ENCODE data around the gene CARD10. TPM values are rescaled to one million over a fixed set of nuclear protein-coding genes. Genes with fewer than 3 reads are reported as not detected.

CARD10 gene
- total and polyA plus RNA-seq, 2 of the 13 experiments (the other 11 are each of a cell fraction or from before 2014, with no cell fraction given): 35.2 to 55.8 TPM

DNA sequence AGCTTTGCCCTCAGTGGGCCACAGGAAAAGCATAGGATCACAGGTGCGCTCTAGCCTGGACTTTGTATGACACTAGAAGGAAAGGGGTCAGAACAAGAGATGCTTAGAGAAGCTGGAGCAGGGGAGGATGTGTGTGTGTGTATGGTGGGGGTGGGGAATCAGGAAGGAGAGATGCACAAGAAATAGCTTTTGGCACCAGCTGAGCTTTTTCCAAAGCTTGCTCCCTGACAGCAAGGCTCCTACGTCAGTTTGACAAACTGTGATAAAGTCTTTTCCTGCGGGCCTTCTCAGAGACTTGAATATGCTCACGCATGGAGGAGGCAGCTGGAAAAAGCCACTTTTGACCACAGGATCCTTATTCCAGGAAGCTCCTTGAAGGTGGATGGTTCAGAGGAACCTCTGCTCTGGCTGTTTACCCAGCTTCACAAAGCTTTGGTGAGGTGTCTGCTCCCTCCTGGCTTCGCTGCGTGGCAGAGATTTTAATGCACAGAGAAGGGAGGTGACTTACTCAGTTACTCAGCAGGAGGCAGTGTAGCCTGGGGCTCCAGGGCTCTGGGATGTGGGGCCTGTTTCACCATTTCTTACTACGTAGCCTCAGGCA lies 45.0 kb upstream of the CARD10 start (continued):
- TF ChIP-seq, protein P1, sequence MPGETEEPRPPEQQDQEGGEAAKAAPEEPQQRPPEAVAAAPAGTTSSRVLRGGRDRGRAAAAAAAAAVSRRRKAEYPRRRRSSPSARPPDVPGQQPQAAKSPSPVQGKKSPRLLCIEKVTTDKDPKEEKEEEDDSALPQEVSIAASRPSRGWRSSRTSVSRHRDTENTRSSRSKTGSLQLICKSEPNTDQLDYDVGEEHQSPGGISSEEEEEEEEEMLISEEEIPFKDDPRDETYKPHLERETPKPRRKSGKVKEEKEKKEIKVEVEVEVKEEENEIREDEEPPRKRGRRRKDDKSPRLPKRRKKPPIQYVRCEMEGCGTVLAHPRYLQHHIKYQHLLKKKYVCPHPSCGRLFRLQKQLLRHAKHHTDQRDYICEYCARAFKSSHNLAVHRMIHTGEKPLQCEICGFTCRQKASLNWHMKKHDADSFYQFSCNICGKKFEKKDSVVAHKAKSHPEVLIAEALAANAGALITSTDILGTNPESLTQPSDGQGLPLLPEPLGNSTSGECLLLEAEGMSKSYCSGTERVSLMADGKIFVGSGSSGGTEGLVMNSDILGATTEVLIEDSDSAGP (CRISPR knock-in tag; IDR thresholded peaks at IDR 0.05; ENCODE audit: borderline replicate concordance): 0 out of 2 replicates have a peak, but pooled peaks have one; percentile 3
- TF ChIP-seq, protein P2, sequence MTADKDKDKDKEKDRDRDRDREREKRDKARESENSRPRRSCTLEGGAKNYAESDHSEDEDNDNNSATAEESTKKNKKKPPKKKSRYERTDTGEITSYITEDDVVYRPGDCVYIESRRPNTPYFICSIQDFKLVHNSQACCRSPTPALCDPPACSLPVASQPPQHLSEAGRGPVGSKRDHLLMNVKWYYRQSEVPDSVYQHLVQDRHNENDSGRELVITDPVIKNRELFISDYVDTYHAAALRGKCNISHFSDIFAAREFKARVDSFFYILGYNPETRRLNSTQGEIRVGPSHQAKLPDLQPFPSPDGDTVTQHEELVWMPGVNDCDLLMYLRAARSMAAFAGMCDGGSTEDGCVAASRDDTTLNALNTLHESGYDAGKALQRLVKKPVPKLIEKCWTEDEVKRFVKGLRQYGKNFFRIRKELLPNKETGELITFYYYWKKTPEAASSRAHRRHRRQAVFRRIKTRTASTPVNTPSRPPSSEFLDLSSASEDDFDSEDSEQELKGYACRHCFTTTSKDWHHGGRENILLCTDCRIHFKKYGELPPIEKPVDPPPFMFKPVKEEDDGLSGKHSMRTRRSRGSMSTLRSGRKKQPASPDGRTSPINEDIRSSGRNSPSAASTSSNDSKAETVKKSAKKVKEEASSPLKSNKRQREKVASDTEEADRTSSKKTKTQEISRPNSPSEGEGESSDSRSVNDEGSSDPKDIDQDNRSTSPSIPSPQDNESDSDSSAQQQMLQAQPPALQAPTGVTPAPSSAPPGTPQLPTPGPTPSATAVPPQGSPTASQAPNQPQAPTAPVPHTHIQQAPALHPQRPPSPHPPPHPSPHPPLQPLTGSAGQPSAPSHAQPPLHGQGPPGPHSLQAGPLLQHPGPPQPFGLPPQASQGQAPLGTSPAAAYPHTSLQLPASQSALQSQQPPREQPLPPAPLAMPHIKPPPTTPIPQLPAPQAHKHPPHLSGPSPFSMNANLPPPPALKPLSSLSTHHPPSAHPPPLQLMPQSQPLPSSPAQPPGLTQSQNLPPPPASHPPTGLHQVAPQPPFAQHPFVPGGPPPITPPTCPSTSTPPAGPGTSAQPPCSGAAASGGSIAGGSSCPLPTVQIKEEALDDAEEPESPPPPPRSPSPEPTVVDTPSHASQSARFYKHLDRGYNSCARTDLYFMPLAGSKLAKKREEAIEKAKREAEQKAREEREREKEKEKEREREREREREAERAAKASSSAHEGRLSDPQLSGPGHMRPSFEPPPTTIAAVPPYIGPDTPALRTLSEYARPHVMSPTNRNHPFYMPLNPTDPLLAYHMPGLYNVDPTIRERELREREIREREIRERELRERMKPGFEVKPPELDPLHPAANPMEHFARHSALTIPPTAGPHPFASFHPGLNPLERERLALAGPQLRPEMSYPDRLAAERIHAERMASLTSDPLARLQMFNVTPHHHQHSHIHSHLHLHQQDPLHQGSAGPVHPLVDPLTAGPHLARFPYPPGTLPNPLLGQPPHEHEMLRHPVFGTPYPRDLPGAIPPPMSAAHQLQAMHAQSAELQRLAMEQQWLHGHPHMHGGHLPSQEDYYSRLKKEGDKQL (CRISPR knock-in tag; IDR thresholded peaks at IDR 0.05; ENCODE audit: low read depth): no peak
- TF ChIP-seq ZNF34 (CRISPR knock-in tag; IDR thresholded peaks at IDR 0.05; ENCODE audit: borderline replicate concordance) (0 out of 2 replicates have a peak, but pooled peaks have one; percentile 6), POLR2G (IDR thresholded peaks at IDR 0.05; ENCODE audit: low read depth, low read length) (peak; percentile 38; the same call in 1 of the 2 replicates), POLR2AphosphoS5 (IDR thresholded peaks at IDR 0.05; ENCODE audit: low read depth, low read length) (peak; percentile 9; the same call in 1 of the 2 replicates), NR2F1 (CRISPR knock-in tag; IDR thresholded peaks at IDR 0.05) (no peak), SNAI1 (CRISPR knock-in tag; IDR thresholded peaks at IDR 0.05; ENCODE audit: borderline replicate concordance) (0 out of 2 replicates have a peak, but pooled peaks have one; percentile 62), ZNF543 (CRISPR knock-in tag; IDR thresholded peaks at IDR 0.05) (no peak), POLR2A (IDR thresholded peaks at IDR 0.05; ENCODE audit: insufficient read depth in 1 of 2, low read depth in 2 of 2, low read length in 2 of 2) (peak in 1 of 2 experiments; percentile 29; a peak in 1 of 4 replicates)
- TF ChIP-seq, protein P3, sequence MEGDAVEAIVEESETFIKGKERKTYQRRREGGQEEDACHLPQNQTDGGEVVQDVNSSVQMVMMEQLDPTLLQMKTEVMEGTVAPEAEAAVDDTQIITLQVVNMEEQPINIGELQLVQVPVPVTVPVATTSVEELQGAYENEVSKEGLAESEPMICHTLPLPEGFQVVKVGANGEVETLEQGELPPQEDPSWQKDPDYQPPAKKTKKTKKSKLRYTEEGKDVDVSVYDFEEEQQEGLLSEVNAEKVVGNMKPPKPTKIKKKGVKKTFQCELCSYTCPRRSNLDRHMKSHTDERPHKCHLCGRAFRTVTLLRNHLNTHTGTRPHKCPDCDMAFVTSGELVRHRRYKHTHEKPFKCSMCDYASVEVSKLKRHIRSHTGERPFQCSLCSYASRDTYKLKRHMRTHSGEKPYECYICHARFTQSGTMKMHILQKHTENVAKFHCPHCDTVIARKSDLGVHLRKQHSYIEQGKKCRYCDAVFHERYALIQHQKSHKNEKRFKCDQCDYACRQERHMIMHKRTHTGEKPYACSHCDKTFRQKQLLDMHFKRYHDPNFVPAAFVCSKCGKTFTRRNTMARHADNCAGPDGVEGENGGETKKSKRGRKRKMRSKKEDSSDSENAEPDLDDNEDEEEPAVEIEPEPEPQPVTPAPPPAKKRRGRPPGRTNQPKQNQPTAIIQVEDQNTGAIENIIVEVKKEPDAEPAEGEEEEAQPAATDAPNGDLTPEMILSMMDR (CRISPR knock-in tag; IDR thresholded peaks at IDR 0.05): peak; percentile 17; the same call in 1 of the 2 replicates
- TF ChIP-seq, protein P4, sequence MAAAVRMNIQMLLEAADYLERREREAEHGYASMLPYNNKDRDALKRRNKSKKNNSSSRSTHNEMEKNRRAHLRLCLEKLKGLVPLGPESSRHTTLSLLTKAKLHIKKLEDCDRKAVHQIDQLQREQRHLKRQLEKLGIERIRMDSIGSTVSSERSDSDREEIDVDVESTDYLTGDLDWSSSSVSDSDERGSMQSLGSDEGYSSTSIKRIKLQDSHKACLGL (CRISPR knock-in tag; IDR thresholded peaks at IDR 0.05): 0 out of 2 replicates have a peak, but pooled peaks have one; percentile 39
- TF ChIP-seq, protein P5, sequence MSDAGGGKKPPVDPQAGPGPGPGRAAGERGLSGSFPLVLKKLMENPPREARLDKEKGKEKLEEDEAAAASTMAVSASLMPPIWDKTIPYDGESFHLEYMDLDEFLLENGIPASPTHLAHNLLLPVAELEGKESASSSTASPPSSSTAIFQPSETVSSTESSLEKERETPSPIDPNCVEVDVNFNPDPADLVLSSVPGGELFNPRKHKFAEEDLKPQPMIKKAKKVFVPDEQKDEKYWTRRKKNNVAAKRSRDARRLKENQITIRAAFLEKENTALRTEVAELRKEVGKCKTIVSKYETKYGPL (CRISPR knock-in tag; IDR thresholded peaks at IDR 0.05): no peak
- TF ChIP-seq, protein P6, sequence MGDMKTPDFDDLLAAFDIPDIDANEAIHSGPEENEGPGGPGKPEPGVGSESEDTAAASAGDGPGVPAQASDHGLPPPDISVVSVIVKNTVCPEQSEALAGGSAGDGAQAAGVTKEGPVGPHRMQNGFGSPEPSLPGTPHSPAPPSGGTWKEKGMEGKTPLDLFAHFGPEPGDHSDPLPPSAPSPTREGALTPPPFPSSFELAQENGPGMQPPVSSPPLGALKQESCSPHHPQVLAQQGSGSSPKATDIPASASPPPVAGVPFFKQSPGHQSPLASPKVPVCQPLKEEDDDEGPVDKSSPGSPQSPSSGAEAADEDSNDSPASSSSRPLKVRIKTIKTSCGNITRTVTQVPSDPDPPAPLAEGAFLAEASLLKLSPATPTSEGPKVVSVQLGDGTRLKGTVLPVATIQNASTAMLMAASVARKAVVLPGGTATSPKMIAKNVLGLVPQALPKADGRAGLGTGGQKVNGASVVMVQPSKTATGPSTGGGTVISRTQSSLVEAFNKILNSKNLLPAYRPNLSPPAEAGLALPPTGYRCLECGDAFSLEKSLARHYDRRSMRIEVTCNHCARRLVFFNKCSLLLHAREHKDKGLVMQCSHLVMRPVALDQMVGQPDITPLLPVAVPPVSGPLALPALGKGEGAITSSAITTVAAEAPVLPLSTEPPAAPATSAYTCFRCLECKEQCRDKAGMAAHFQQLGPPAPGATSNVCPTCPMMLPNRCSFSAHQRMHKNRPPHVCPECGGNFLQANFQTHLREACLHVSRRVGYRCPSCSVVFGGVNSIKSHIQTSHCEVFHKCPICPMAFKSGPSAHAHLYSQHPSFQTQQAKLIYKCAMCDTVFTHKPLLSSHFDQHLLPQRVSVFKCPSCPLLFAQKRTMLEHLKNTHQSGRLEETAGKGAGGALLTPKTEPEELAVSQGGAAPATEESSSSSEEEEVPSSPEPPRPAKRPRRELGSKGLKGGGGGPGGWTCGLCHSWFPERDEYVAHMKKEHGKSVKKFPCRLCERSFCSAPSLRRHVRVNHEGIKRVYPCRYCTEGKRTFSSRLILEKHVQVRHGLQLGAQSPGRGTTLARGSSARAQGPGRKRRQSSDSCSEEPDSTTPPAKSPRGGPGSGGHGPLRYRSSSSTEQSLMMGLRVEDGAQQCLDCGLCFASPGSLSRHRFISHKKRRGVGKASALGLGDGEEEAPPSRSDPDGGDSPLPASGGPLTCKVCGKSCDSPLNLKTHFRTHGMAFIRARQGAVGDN (CRISPR knock-in tag; IDR thresholded peaks at IDR 0.05): 0 out of 2 replicates have a peak, but pooled peaks have one; percentile 1

Data from HepG2 (cell line).